HG03066 (cell line): ENCODE results near the gene GGPS1.
A peak's percentile ranks its signal among the peaks of the same experiment; 100 is the strongest.
"Not testable (repeated sequence)": the region's sequence is repeated elsewhere in the genome, so short reads cannot be mapped to it uniquely, and the experiment has no call there.

Experiments
- ATAC-seq: cut with Tn5 transposase; IDR thresholded peaks from one replicate; pipeline ENCODE4 v1.9.1; 2021; ENCODE audit warnings: low read depth; ENCODE audit not compliant: unreplicated experiment

Gene GGPS1

DNA sequence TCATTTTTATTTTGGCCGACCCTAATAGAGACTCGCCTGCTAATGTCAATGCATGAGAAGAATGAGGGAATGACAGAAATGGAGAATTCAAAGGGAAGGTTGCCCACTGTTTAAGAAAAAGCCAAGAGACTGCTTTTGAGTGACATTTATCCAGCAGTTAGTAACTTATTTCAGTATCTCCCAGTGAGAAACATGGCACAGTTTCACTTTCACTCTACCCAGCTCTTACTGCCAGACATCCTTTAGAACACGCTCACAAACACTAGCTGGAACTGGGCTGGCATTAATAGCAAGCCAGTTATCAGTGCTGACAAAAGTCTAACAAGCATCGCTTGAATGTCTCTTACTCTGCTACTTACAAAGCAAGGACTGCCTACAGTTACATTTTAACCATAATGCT lies 8.5 kb downstream of the GGPS1 start:
- ATAC-seq: no peak

GRCh38 chr1:235339746-235340145 lies 11.4 kb downstream of the GGPS1 start:
- ATAC-seq: no peak

DNA sequence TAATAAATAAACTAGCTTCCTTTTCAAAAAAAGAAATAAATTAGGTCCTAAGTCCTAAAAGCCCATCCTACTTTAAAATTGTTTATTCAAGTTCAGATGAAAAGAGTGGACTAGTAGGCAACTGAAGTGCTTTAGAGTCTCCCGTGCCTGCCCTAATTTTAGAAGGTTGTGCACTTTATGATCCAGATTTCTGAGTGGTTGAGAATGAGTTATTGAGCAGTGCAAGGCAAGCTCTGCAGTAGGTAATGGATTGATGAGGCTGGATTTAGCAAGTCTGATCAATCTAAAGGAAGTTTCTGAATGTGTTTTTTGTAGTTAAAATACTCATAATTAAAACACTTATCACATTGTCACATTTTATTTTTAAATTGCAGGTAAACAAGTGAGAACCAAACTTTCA lies 13.0 kb downstream of the GGPS1 start:
- ATAC-seq: no peak

DNA sequence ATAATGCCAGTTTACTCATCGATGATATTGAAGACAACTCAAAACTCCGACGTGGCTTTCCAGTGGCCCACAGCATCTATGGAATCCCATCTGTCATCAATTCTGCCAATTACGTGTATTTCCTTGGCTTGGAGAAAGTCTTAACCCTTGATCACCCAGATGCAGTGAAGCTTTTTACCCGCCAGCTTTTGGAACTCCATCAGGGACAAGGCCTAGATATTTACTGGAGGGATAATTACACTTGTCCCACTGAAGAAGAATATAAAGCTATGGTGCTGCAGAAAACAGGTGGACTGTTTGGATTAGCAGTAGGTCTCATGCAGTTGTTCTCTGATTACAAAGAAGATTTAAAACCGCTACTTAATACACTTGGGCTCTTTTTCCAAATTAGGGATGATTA lies 13.7 kb downstream of the GGPS1 start:
- no peak for ATAC-seq

DNA sequence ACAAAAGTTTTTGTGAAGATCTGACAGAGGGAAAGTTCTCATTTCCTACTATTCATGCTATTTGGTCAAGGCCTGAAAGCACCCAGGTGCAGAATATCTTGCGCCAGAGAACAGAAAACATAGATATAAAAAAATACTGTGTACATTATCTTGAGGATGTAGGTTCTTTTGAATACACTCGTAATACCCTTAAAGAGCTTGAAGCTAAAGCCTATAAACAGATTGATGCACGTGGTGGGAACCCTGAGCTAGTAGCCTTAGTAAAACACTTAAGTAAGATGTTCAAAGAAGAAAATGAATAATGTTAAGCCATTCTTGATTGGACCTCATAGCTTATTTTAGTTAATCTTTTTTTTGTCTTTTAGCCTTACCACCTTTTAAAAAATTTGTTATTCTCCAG lies 14.1 kb downstream of the GGPS1 start:
- ATAC-seq: no peak

GRCh38 chr1:235343726-235344125 lies 15.4 kb downstream of the GGPS1 start:
- no peak for ATAC-seq

DNA sequence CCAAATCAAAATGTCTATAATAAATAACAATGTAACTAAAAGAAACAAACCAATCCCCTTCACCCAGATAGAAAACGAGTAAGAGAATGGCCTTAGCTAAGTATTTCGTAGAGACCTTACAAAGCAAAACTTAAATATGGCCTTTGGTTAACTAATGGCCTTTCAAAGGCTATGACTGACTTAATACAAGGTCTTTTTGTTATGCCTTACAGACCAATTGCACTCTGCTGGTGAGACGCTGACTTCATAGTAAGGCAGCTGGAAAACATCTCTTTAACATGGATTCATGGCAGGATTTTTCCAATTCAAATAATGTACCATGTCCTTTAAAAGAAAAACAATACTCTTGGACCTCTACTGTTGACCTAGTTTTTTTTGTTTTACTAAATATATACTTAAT lies 23.1 kb downstream of the GGPS1 start:
- no peak for ATAC-seq

DNA sequence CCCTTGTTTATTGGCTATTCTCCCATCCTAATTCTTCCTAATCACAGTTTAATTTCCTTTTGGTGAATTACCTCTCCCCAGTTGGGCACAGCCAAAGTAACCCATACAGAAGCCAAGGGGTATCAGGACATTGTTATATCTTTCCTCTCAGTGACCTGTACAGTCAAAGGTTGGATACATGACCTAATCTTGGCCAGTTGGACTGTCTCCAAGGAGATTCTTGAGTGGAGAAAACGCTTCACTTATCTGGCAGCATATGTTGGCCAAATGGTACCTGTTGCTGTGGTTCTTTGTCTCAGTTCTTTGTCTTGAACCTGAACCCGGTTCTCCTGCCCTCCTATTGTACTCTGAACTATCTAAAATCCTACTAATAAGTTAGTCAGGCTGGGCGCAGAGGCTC lies 23.5 kb downstream of the GGPS1 start:
- no peak for ATAC-seq

- ATAC-seq: no peak
Measured at GRCh38 chr1:235357485-235358373, 29.4 kb downstream of the GGPS1 start.

DNA sequence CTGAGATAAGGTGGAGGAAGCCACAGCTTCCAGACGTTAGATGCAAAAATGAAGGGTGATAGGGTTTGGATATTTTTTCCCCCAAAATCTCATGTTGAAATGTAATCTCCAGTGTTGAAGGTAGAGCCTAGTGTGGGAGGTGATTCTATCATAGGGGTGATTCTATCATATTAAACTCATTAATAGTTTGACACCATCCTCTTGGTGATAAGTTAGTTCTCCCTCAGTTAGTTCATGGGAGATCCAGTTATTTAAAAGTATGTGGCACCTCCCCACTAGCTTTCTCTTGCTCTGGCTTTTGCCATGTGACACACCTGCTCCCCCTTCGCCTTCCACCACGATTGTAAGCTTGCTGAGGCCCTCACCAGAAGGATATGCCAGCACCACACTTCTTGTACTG lies 30.5 kb downstream of the GGPS1 start:
- ATAC-seq: no peak

GRCh38 chr1:235364189-235364588 lies 35.8 kb downstream of the GGPS1 start:
- not testable (repeated sequence) for ATAC-seq

DNA sequence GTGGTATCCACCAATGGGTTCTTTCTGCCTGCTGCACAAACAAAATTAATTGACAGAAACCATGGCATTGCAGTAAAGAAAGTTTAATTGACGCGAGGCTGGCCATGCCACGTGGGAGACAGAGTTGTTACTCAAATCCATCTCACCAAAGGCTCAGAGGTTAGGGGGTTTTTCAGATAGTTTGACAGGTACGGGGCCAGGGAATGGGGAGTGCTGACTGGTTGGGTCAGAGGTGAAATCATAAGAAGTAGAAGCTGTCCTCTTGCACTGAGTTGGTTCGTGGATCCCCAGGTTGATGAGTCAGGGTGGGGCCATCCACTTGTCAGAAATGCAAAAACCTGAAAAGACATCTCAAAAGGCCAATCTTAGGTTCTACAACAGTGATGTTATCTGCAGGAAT lies 37.9 kb downstream of the GGPS1 start:
- no peak for ATAC-seq

DNA sequence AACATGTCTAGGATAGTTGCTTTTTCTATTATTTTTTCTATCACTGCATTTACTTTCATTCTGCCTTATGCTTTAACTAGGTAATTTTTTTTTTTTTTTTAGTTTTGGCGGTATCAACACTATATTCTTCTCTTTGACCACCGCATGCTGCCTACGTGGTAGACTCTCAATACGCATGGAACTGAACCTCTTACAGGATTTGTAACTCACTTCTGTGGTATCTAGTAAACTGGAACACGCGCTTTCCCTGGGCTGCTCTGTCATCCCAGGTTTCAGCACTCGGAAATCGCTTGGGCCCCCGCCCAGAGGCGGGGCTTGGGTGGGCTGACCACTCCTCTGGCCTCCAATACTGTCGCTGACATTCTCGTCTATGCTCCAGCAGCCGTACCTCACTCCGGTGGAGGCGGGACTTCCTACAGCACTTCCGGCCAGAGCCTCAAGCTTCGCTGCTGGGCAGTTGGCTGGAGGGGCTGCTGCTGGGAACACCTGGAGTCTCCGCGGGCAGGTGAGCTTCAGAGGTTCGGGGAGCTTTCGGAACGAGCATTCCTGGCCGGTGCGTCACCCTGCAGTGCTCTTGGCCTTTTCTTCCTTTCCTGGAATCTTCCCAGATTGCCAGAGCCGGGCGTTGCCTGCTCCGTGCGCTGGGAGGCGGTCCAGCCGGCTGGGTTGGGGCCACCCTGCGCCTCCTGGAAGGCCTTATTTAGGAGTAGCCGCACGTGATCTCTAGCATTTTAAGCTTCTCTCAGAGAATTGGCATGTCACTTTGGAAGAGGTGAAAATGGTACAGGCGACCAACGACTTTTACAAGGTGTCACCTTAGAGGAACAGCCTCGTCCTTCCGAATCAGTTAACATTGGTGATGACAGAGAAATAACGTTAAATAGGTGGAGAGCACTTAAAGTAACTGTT lies 38.9 kb downstream of the GGPS1 start, which contains the start of gene TBCE:
Gene TBCE, plus strand, starts transcription at position 428 of the 909 bp plus-strand sequence. CDS start 12,623 bp downstream, outside the sequence.
- ATAC-seq: peak; percentile 100

DNA sequence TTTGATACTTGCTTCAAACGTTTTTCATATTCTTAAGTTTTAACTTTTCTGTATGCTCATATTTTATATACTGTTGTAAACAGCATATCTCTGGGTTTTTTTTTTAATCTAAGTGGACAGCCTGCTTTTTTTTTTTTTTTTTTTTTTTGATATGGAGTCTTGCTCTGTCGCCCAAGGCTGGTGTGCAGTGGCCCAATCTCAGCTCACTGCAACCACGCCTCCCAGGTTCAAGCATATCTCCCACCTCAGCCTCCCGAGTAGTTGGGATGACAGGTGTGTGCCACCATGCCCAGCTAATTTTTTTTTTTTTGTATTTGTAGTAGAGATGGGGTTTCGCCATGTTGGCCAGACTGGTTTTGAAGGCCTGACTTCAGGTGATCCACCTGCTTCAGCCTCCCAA lies 40.1 kb downstream of the GGPS1 start:
- ATAC-seq: no peak

DNA sequence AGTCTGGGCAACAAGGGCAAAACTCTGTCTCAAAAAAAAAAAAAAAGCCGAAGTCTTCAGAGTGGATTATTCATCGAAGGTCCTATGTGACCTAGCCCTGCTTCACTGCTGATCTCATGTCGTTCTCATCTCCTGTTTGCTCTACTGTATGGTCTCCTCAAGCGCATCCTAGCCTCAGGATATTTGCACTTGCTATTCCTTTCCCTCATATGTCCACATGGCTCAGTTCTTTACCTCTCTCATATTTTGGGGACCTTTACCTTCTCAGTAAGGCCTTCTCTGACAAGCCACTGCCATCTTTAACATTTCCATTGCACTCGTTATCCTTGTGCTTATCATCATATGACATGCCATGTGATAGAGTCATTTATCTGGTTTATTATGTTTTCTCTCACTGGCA lies 41.4 kb downstream of the GGPS1 start:
- ATAC-seq: no peak

DNA sequence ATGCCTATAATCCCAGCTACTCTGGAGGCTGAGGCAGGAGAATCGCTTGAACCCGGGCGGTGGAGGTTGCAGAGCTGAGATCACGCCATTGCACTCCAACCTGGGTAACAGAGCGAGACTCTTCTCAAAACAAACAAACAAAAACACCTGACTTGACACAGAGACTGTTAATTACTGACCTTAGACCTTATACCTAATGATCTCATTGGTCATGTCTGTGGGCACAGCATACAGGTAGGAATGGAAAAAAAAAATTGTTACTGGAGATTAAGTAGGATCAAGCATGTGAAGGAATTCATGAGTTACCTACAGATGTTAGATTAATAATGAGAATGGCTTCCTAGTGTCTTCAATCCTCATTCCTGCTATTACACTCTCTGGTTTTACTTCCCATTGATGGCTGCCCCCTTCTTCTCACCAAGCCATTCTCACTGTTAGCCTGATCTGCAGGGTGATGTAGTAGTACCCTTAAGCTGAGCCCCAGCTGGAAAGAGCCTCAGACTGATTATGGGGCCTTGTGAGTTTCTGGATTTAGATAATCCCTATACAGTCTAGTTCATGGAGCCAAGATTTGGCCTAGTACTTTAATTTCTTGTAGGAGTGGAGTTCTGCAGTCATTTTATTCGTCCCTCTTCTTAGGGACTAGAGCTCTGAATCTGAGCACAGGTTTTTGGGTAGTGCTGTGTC lies 47.7 kb downstream of the GGPS1 start:
- ATAC-seq: no peak

- ATAC-seq: not testable (repeated sequence)
Measured at GRCh38 chr1:235378134-235378735, 49.9 kb downstream of the GGPS1 start.

- not testable (repeated sequence) for ATAC-seq
Measured at GRCh38 chr1:235381955-235382739, 53.8 kb downstream of the GGPS1 start.

- ATAC-seq: not testable (repeated sequence)
Measured at GRCh38 chr1:235385633-235386032, 57.3 kb downstream of the GGPS1 start.

- no peak for ATAC-seq
Measured at GRCh38 chr1:235391874-235392273, 63.5 kb downstream of the GGPS1 start.
